Neural crest cell (in vitro differentiated cells): ENCODE measurements around the gene CILP2. TPM values are rescaled to one million over a fixed set of nuclear protein-coding genes. Genes with fewer than 3 reads are reported as not detected.

Source experiments
- DNase-seq: peaks from one replicate; pipeline ENCODE4 v3.0.0; 2021; ENCODE audit warnings: low read depth, mixed read lengths, low spot score
- H3K27ac Mint-ChIP-seq: one replicate; pipeline ENCODE4 v1.8.0; 2021; ENCODE audit warnings: mild to moderate bottlenecking, mixed read lengths; ENCODE audit not compliant: unreplicated experiment
- H3K27me3 Mint-ChIP-seq: 2 replicates; pipeline ENCODE4 v1.8.0; 2021; ENCODE audit warnings: low read depth, mild to moderate bottlenecking, mixed read lengths
- H3K36me3 Mint-ChIP-seq: 2 replicates; pipeline ENCODE4 v1.8.0; 2021; ENCODE audit warnings: low read depth, mild to moderate bottlenecking, mixed read lengths
- H3K4me1 Mint-ChIP-seq: 2 replicates; pipeline ENCODE4 v1.8.0; 2021; ENCODE audit warnings: mixed read lengths
- H3K4me3 Mint-ChIP-seq: one replicate; pipeline ENCODE4 v1.8.0; 2021; ENCODE audit warnings: mild to moderate bottlenecking, mixed read lengths
- H3K9me3 Mint-ChIP-seq: 2 replicates; pipeline ENCODE4 v1.8.0; 2021; ENCODE audit warnings: mixed read lengths
- CTCF ChIP-seq: fragments of 200-600 bp; sonication (generic); conservative IDR thresholded peaks from 2 replicates; pipeline ENCODE4 v1.5.0; 2021; ENCODE audit warnings: antibody characterized with exemption, mild to moderate bottlenecking
- total RNA-seq: library from RNA; stranded (reverse); gene quantifications from 2 replicates; pipeline ENCODE4 v1.2.1, GENCODE V29; 2021

CILP2 gene
- total RNA-seq, 1 donor from 2014 or later: 2.7 TPM

DNA sequence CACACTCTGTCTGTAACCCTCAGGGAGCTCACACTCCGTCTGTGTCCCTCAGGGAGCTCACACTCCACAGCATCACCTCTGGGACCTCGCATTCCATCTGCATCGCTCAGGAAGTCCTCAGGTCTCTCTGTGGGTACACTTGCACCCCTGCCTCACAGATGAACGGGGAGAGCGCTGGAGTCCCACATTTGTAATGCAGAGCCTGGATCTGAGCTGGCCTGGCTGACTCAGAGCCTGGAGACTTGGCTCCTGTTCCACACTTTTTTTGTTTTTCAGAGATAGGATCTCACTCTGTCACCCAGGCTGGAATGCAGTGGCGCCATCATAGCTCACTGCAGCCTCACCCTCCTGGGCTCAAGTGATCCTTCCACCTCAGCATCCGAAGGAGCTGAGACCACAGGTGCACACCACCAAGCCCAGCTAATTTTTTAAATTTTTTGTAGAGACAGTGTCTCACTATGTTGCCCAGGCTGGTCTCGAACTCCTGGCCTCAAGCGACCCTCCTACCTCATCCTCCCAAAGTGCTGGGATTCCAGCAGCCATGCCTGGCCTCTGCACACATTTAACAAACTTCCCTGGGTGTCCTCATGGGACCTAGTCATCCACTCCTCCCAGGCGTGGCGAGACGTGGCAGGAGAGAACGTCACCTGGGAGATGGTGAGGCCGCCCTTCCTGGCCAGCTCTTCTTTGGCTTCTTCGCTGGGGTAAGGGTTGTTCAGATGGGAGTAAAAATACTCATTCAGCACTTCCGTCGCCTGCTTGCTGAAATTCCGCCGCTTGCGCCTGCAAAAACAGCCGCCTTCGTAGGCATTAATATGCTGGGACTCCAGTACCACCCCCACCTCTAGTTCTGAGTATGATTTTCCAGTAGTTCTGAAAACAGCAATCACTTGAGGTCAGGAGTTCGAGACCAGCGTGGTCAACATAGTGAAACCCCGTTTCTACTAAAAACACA is 31.0 kb downstream of the CILP2 start:
- no peaks in the 10 kb centered on the region for H3K4me1 Mint-ChIP-seq
- H3K9me3 Mint-ChIP-seq: no peaks in the 10 kb centered on the region
- no peak overlapping the region for H3K4me3 Mint-ChIP-seq
- DNase-seq: no peak
- no peaks in the 10 kb centered on the region for H3K27me3 Mint-ChIP-seq
- no peak for TF ChIP-seq CTCF
- H3K36me3 Mint-ChIP-seq: peaks cover 7% of the 10 kb centered on the region
- H3K27ac Mint-ChIP-seq: no peak overlapping the region

DNA sequence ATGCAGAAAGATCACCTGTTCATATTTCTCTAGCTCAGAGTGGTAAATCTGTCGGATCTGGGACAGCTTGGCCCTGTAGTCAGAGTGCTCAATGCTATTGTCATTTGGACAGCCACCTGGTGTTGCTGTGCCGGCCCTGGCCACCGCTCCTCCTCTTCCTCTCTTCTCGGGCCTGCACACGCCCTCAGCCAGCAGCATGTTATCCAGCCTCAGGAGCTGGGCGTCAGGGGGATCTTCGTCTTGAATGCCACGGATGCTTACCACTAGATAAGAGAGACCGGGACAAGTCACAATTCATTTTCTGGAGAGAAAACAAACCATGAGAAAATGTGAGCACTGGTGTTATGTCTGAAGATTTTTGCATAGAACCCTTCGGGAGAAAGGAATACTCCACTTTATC is 32.5 kb downstream of the CILP2 start:
- no peak for TF ChIP-seq CTCF
- Mint-ChIP-seq H3K9me3 (no peaks in the 10 kb centered on the region), H3K27ac (no peak overlapping the region), H3K27me3 (no peaks in the 10 kb centered on the region), H3K4me1 (peaks cover 4% of the 10 kb centered on the region), H3K4me3 (no peak overlapping the region), H3K36me3 (peaks cover 3% of the 10 kb centered on the region)
- no peak for DNase-seq

GRCh38 chr19:19571071-19571786 is 33.2 kb downstream of the CILP2 start:
- no peak for TF ChIP-seq CTCF
- no peaks in the 10 kb centered on the region for H3K27me3 Mint-ChIP-seq
- peaks cover 6% of the 10 kb centered on the region for H3K4me1 Mint-ChIP-seq
- H3K9me3 Mint-ChIP-seq: no peaks in the 10 kb centered on the region
- no peak overlapping the region for H3K4me3 Mint-ChIP-seq
- DNase-seq: no peak
- no peak overlapping the region for H3K27ac Mint-ChIP-seq
- peaks cover 3% of the 10 kb centered on the region for H3K36me3 Mint-ChIP-seq

- peak overlapping the region; percentile 90 for H3K27ac Mint-ChIP-seq
- no peak for DNase-seq
- no peaks in the 10 kb centered on the region for H3K9me3 Mint-ChIP-seq
- H3K36me3 Mint-ChIP-seq: no peaks in the 10 kb centered on the region
- no peak overlapping the region for H3K4me3 Mint-ChIP-seq
- peaks cover 6% of the 10 kb centered on the region for H3K4me1 Mint-ChIP-seq
- no peaks in the 10 kb centered on the region for H3K27me3 Mint-ChIP-seq
- no peak for TF ChIP-seq CTCF
These were observed 37.3 kb downstream of the CILP2 start for GRCh38 chr19:19575411-19575810.

- H3K9me3 Mint-ChIP-seq: no peaks in the 10 kb centered on the region
- no peak for TF ChIP-seq CTCF
- no peaks in the 10 kb centered on the region for H3K36me3 Mint-ChIP-seq
- H3K4me3 Mint-ChIP-seq: no peak overlapping the region
- no peak for DNase-seq
- no peaks in the 10 kb centered on the region for H3K27me3 Mint-ChIP-seq
- H3K4me1 Mint-ChIP-seq: peaks cover 14% of the 10 kb centered on the region
- no peak overlapping the region for H3K27ac Mint-ChIP-seq
These were observed 40.2 kb downstream of the CILP2 start for GRCh38 chr19:19578252-19578651.
